HL-60 (cell line): ENCODE data around the gene CORO1C.
"Not testable (repeated sequence)": the region's sequence is repeated elsewhere in the genome, so short reads cannot be mapped to it uniquely, and the experiment has no call there.

Source experiments
- DNase-seq, 2 experiments: peaks; one replicate each; pipeline ENCODE4 v3.0.0-alpha.2; 2010 to 2020; ENCODE audit warnings: low read depth in 1 of 2, low spot score in 1 of 2
- H3K27ac ChIP-seq: fragments of 250-450 bp; sonication (Bioruptor Pico); replicated peaks from 2 replicates; pipeline ENCODE4 v1.5.1; 2020; ENCODE audit warnings: mild to moderate bottlenecking, moderate library complexity
- H3K27me3 ChIP-seq: fragments of 250-450 bp; sonication (Bioruptor Pico); 2 replicates; pipeline ENCODE4 v1.5.1; 2021; ENCODE audit warnings: mild to moderate bottlenecking, moderate library complexity; ENCODE audit not compliant: insufficient read depth, poor library complexity, severe bottlenecking
- H3K4me3 ChIP-seq: replicated peaks from 2 replicates; pipeline ENCODE4 v1.5.1; 2011; ENCODE audit warnings: mild to moderate bottlenecking, control low read depth, low read length; ENCODE audit not compliant: insufficient read depth
- CTCF ChIP-seq: IDR thresholded peaks from one replicate; pipeline ENCODE4 v1.5.1; 2011; ENCODE audit warnings: low read length, control low read depth, inconsistent platforms; ENCODE audit not compliant: insufficient read depth
- GABPA ChIP-seq: IDR thresholded peaks from 2 replicates; pipeline ENCODE4 v1.6.1; 2012; ENCODE audit warnings: low read depth
- POLR2AphosphoS5 ChIP-seq: IDR thresholded peaks from 2 replicates; pipeline ENCODE4 v1.6.1; 2012; ENCODE audit warnings: low read depth
- REST ChIP-seq: IDR thresholded peaks from 2 replicates; pipeline ENCODE4 v1.6.1; 2012; ENCODE audit warnings: low read depth; ENCODE audit not compliant: insufficient replicate concordance
- SPI1 ChIP-seq: IDR thresholded peaks from 2 replicates; pipeline ENCODE4 v1.6.1; 2012; ENCODE audit warnings: low read depth, mild to moderate bottlenecking, borderline replicate concordance

The CORO1C gene

GRCh38 chr12:108753976-108754375, 22.7 kb upstream of the CORO1C start:
- H3K27me3 ChIP-seq: no peaks in the 10 kb centered on the region
- no peak for TF ChIP-seq REST
- TF ChIP-seq SPI1: no peak
- no peak for TF ChIP-seq POLR2AphosphoS5
- no peak for TF ChIP-seq GABPA
- no peak for TF ChIP-seq CTCF
- DNase-seq: no peak
- H3K27ac ChIP-seq: no peak overlapping the region
- H3K4me3 ChIP-seq: no peak overlapping the region

GRCh38 chr12:108752387-108752786, 21.1 kb upstream of the CORO1C start:
- DNase-seq: no peak
- H3K27me3 ChIP-seq: no peaks in the 10 kb centered on the region
- H3K4me3 ChIP-seq: no peak overlapping the region
- H3K27ac ChIP-seq: no peak overlapping the region
- TF ChIP-seq REST (no peak), CTCF (no peak), POLR2AphosphoS5 (no peak), GABPA (no peak), SPI1 (no peak)

GRCh38 chr12:108751821-108752220, 20.5 kb upstream of the CORO1C start:
- H3K4me3 ChIP-seq: no peak overlapping the region
- TF ChIP-seq POLR2AphosphoS5: no peak
- TF ChIP-seq GABPA: no peak
- no peak for TF ChIP-seq REST
- TF ChIP-seq CTCF: no peak
- TF ChIP-seq SPI1: no peak
- no peak overlapping the region for H3K27ac ChIP-seq
- H3K27me3 ChIP-seq: no peaks in the 10 kb centered on the region
- no peak for DNase-seq

GRCh38 chr12:108751003-108751402, 19.7 kb upstream of the CORO1C start:
- H3K27me3 ChIP-seq, H3K27ac ChIP-seq, DNase-seq, H3K4me3 ChIP-seq: not testable (repeated sequence)
